PC-9 (cell line): ENCODE results near the gene SERINC2. TPM values are rescaled to one million over a fixed set of nuclear protein-coding genes. Genes with fewer than 3 reads are reported as not detected.

Experiments used
- BruUV-seq: library from RNA; stranded (reverse); fragments of 400-500 nt; replicated peaks from 2 replicates; lab custom pipeline; 2021; lab: Mats Ljungman, UMichigan
- CTCF ChIA-PET: fragments of 300-600 bp; sonication (Branson Sonifier 250); formaldehyde crosslinking; loops from one replicate; lab custom pipeline; 2022; ENCODE audit warnings: antibody characterized with exemption; lab: Charles Lee
- POLR2A ChIA-PET: fragments of 300-600 bp; sonication (Branson Sonifier 250); formaldehyde crosslinking; loops from one replicate; lab custom pipeline; 2022; ENCODE audit warnings: antibody characterized with exemption; ENCODE audit not compliant: unreplicated experiment; lab: Charles Lee
- DNase-seq, 2 experiments: peaks; one replicate each; pipeline versions ENCODE4 v3.0.0 to v3.0.0-alpha.2; 2015 to 2022; ENCODE audit warnings: mixed read lengths in 1 of 2
- H2AFZ ChIP-seq: fragments of 200-600 bp; sonication (generic); 2 replicates; pipeline ENCODE4 v1.8.1; 2017; ENCODE audit warnings: antibody characterized with exemption
- H3F3A ChIP-seq: fragments of 200-600 bp; sonication (generic); 2 replicates; pipeline ENCODE4 v1.8.1; 2017; ENCODE audit warnings: antibody characterized with exemption, mild to moderate bottlenecking, low read depth; ENCODE audit not compliant: insufficient read depth
- H3K27ac ChIP-seq: fragments of 200-600 bp; sonication (generic); 2 replicates; pipeline ENCODE4 v1.6.1; 2016; ENCODE audit warnings: mixed run types
- H3K27me3 ChIP-seq: fragments of 200-600 bp; sonication (generic); 2 replicates; pipeline ENCODE4 v1.6.1; 2016; ENCODE audit warnings: low read depth, mixed run types; ENCODE audit not compliant: insufficient read depth
- H3K36me3 ChIP-seq: fragments of 200-600 bp; sonication (generic); 2 replicates; pipeline ENCODE4 v1.6.1; 2016; ENCODE audit warnings: low read depth, mixed run types
- H3K4me1 ChIP-seq: fragments of 200-600 bp; sonication (generic); replicated peaks from 2 replicates; pipeline ENCODE4 v1.6.1; 2016; ENCODE audit warnings: mixed run types; ENCODE audit not compliant: insufficient read depth
- H3K4me2 ChIP-seq: fragments of 200-600 bp; sonication (generic); 2 replicates; pipeline ENCODE4 v1.6.1; 2017; ENCODE audit warnings: mixed run types
- H3K4me3 ChIP-seq: fragments of 200-600 bp; sonication (generic); 2 replicates; pipeline ENCODE4 v1.6.1; 2016; ENCODE audit warnings: mixed run types
- H3K79me2 ChIP-seq: fragments of 200-600 bp; sonication (generic); 2 replicates; pipeline ENCODE4 v1.6.1; 2017; ENCODE audit warnings: low read depth, mixed run types
- H3K9me2 ChIP-seq: fragments of 200-600 bp; sonication (generic); 2 replicates; pipeline ENCODE4 v1.8.1; 2017; ENCODE audit warnings: mild to moderate bottlenecking; ENCODE audit not compliant: insufficient read depth
- H3K9me3 ChIP-seq: fragments of 200-600 bp; sonication (generic); 2 replicates; pipeline ENCODE4 v1.8.1; 2016; ENCODE audit warnings: low read depth; ENCODE audit not compliant: insufficient read depth
- H4K20me1 ChIP-seq: fragments of 200-600 bp; sonication (generic); 2 replicates; pipeline ENCODE4 v1.8.1; 2017; ENCODE audit not compliant: insufficient read depth
- CTCF ChIP-seq: fragments of 200-600 bp; sonication (generic); conservative IDR thresholded peaks from 2 replicates; pipeline ENCODE4 v1.6.1; 2017; ENCODE audit warnings: mixed run types, antibody characterized with exemption, mild to moderate bottlenecking, moderate library complexity
- EZH2 ChIP-seq: fragments of 200-600 bp; sonication (generic); IDR thresholded peaks from 2 replicates; pipeline ENCODE4 v1.8.0; 2017; ENCODE audit warnings: antibody characterized with exemption, low read depth
- intact Hi-C: fragments of 100-400 bp; cut with micrococcal nuclease; formaldehyde crosslinking; loops from one replicate; pipeline ENCODE4 v1.10.0; 2022; ENCODE audit not compliant: unreplicated experiment
- total RNA-seq: library from RNA; stranded (reverse); gene quantifications from 2 replicates; pipeline ENCODE4 v1.2.3, GENCODE V29; 2021

SERINC2 gene
- total RNA-seq, 1 experiment from 2014 or later, result 36.0 TPM

- no peak overlapping the region for H2AFZ ChIP-seq
- H3K4me3 ChIP-seq, result no peak overlapping the region
- ChIA-PET CTCF (no interaction called here), POLR2A (no interaction called here)
- DNase-seq, result no peak
- no TSS peak for BruUV-seq
- H3K79me2 ChIP-seq, result no peaks in the 10 kb centered on the region
- H3K4me1 ChIP-seq, result peaks cover 25% of the 10 kb centered on the region
- TF ChIP-seq EZH2 (no peak), CTCF (no peak)
- no peak overlapping the region for H3K4me2 ChIP-seq
- intact Hi-C loops, result no loop called here
- no peaks in the 10 kb centered on the region for H3K9me3 ChIP-seq
- peaks cover 3% of the 10 kb centered on the region; the same call in 1 of the 2 replicates for H3F3A ChIP-seq
- no peaks in the 10 kb centered on the region for H3K9me2 ChIP-seq
- H3K27me3 ChIP-seq, result no peaks in the 10 kb centered on the region
- H4K20me1 ChIP-seq, result no peaks in the 10 kb centered on the region
- H3K27ac ChIP-seq, result no peak overlapping the region
- H3K36me3 ChIP-seq, result no peaks in the 10 kb centered on the region
Observed at GRCh38 chr1:31378001-31378400, 35.0 kb upstream of the SERINC2 start.

GRCh38 chr1:31380181-31380580 lies 32.8 kb upstream of the SERINC2 start:
- intact Hi-C loops, result no loop called here
- no TSS peak for BruUV-seq
- Histone ChIP-seq H3K4me3 (no peak overlapping the region), H3K36me3 (no peaks in the 10 kb centered on the region), H3K9me2 (no peaks in the 10 kb centered on the region), H3K27ac (no peak overlapping the region), H4K20me1 (no peaks in the 10 kb centered on the region), H3K4me1 (peaks cover 32% of the 10 kb centered on the region), H3K79me2 (no peaks in the 10 kb centered on the region), H3K27me3 (no peaks in the 10 kb centered on the region), H3K9me3 (no peaks in the 10 kb centered on the region), H3F3A (peaks cover 3% of the 10 kb centered on the region; the same call in 1 of the 2 replicates), H2AFZ (no peak overlapping the region), H3K4me2 (no peak overlapping the region)
- TF ChIP-seq EZH2, result no peak
- TF ChIP-seq CTCF, result no peak
- POLR2A ChIA-PET, result no interaction called here
- CTCF ChIA-PET, result no interaction called here
- DNase-seq, result no peak

- Histone ChIP-seq H3K9me3 (no peaks in the 10 kb centered on the region), H3K9me2 (no peaks in the 10 kb centered on the region), H3K79me2 (no peaks in the 10 kb centered on the region), H3K27me3 (no peaks in the 10 kb centered on the region), H3F3A (peaks cover 3% of the 10 kb centered on the region; the same call in 1 of the 2 replicates), H3K4me3 (no peak overlapping the region), H3K4me1 (peaks cover 32% of the 10 kb centered on the region), H4K20me1 (no peaks in the 10 kb centered on the region), H3K36me3 (no peaks in the 10 kb centered on the region), H3K4me2 (peak overlapping the region; percentile 51), H3K27ac (peak overlapping the region; percentile 40; the same call in 1 of the 2 replicates), H2AFZ (no peak overlapping the region)
- intact Hi-C loops, result no loop called here
- CTCF ChIA-PET, result interaction anchor here (0.6 kb wide), 1 partner anchor 17 kb away, joined by 3 read pairs; no protein-coding TSS in a partner anchor
- POLR2A ChIA-PET, result no interaction called here
- no TSS peak for BruUV-seq
- TF ChIP-seq CTCF (no peak), EZH2 (no peak)
- DNase-seq, result peak; percentile 38 to 70
Observed at GRCh38 chr1:31381394-31382294, 31.4 kb upstream of the SERINC2 start.
